SK-N-SH (cell line): Measurements from ENCODE around the gene ZNF23. TPM values are rescaled to one million over a fixed set of nuclear protein-coding genes. Genes with fewer than 3 reads are reported as not detected.

Experiments used
- CTCF ChIA-PET: fragments of 300-600, 350-600 bp; formaldehyde crosslinking; extraction: SDS; loops from one replicate; lab custom pipeline; 2021; lab: Yijun Ruan, JAX
- POLR2A ChIA-PET: fragments of 350-600 bp; sonication (Branson Sonifier 250); formaldehyde crosslinking; extraction: SDS; loops from one replicate; lab custom pipeline; 2020; ENCODE audit warnings: antibody characterized with exemption, inconsistent platforms; lab: Yijun Ruan, JAX
- DNase-seq: peaks from one replicate; pipeline ENCODE4 v3.0.0; 2012
- H2AFZ ChIP-seq: fragments of 200-600 bp; sonication (generic); 2 replicates; pipeline ENCODE4 v1.8.1; 2016; ENCODE audit warnings: antibody characterized with exemption, mild to moderate bottlenecking, low read depth
- H3F3A ChIP-seq: fragments of 200-600 bp; sonication (generic); replicated peaks from 2 replicates; pipeline ENCODE3; 2016; ENCODE audit warnings: antibody characterized with exemption, mild to moderate bottlenecking; ENCODE audit not compliant: insufficient read depth
- H3K27ac ChIP-seq, 2 experiments: fragments of 200-500 bp in 1 of 2; fragments of 200-600 bp in 1 of 2; sonication (Bioruptor generic) in 1 of 2; sonication (generic), shearing (Covaris generic) in 1 of 2; 2 replicates each; pipeline versions ENCODE4 v1.5.1 to v1.6.1; 2014 to 2016; ENCODE audit warnings: low read depth in 2 of 2, inconsistent platforms in 1 of 2, low read length in 1 of 2, mild to moderate bottlenecking in 1 of 2, mixed read lengths in 1 of 2
- H3K27me3 ChIP-seq: fragments of 200-600 bp; sonication (generic), shearing (Covaris generic); 2 replicates; pipeline ENCODE4 v1.6.1; 2016; ENCODE audit warnings: mixed run types; ENCODE audit not compliant: insufficient read depth
- H3K36me3 ChIP-seq, 2 experiments: fragments of 200-500 bp in 1 of 2; fragments of 200-600 bp in 1 of 2; sonication (Bioruptor generic) in 1 of 2; sonication (generic) in 1 of 2; replicated peaks in 1 of 2; 2 replicates each; pipeline versions ENCODE3 to v1.5.1; 2014 to 2016; ENCODE audit warnings: low read length in 1 of 2, mild to moderate bottlenecking in 1 of 2; ENCODE audit not compliant: insufficient read depth in 2 of 2, control insufficient read depth in 1 of 2
- H3K4me1 ChIP-seq, 2 experiments: fragments of 200-500 bp in 1 of 2; fragments of 200-600 bp in 1 of 2; sonication (Bioruptor generic) in 1 of 2; sonication (generic), shearing (Covaris generic) in 1 of 2; 2 replicates each; pipeline versions ENCODE4 v1.5.1 to v1.6.1; 2014 to 2016; ENCODE audit warnings: low read depth in 1 of 2, low read length in 1 of 2, mixed run types in 1 of 2; ENCODE audit not compliant: insufficient read depth in 2 of 2, control insufficient read depth in 1 of 2
- H3K4me2 ChIP-seq: fragments of 200-600 bp; sonication (generic), shearing (Covaris generic); 2 replicates; pipeline ENCODE4 v1.6.1; 2017; ENCODE audit warnings: mixed run types
- H3K4me3 ChIP-seq, 2 experiments: fragments of 200-500 bp in 1 of 2; fragments of 200-600 bp in 1 of 2; sonication (Bioruptor generic) in 1 of 2; sonication (generic), shearing (Covaris generic) in 1 of 2; 2 replicates each; pipeline versions ENCODE4 v1.5.1 to v1.8.1; 2014 to 2016; ENCODE audit warnings: low read depth in 2 of 2, inconsistent platforms in 1 of 2, low read length in 1 of 2, mild to moderate bottlenecking in 1 of 2, mixed read lengths in 1 of 2, moderate library complexity in 1 of 2
- H3K79me2 ChIP-seq: fragments of 200-600 bp; sonication (generic); 2 replicates; pipeline ENCODE4 v1.8.1; 2017; ENCODE audit warnings: mild to moderate bottlenecking; ENCODE audit not compliant: insufficient read depth
- H3K9ac ChIP-seq: fragments of 200-600 bp; sonication (generic); 2 replicates; pipeline ENCODE4 v1.6.1; 2017; ENCODE audit warnings: mixed run types
- H3K9me2 ChIP-seq: fragments of 200-600 bp; sonication (generic); 2 replicates; pipeline ENCODE4 v1.6.1; 2017; ENCODE audit warnings: mixed run types
- H3K9me3 ChIP-seq: fragments of 200-600 bp; sonication (generic); 2 replicates; pipeline ENCODE4 v1.6.1; 2017; ENCODE audit warnings: mixed run types, mild to moderate bottlenecking, moderate library complexity
- H4K20me1 ChIP-seq: fragments of 200-600 bp; sonication (generic); 2 replicates; pipeline ENCODE4 v1.6.1; 2017; ENCODE audit warnings: mild to moderate bottlenecking, mixed run types; ENCODE audit not compliant: insufficient read depth
- CHD2 ChIP-seq: fragments of 150-350 bp; IDR thresholded peaks from 2 replicates; pipeline ENCODE4 v1.6.1; 2018; ENCODE audit warnings: low read length; ENCODE audit not compliant: partially characterized antibody
- CTCF ChIP-seq: fragments of 200-600 bp; sonication (generic); IDR thresholded peaks from 2 replicates; pipeline ENCODE4 v1.6.1; 2017; ENCODE audit warnings: antibody characterized with exemption, mild to moderate bottlenecking, moderate library complexity
- EP300 ChIP-seq, 2 experiments: IDR thresholded peaks; 2 replicates each; pipeline versions ENCODE4 v1.4.0 to v1.6.1; 2012; ENCODE audit warnings: borderline replicate concordance in 1 of 2, low read depth in 1 of 2, low read length in 1 of 2
- EZH2phosphoT487 ChIP-seq: fragments of 200-600 bp; sonication (generic); IDR thresholded peaks from 2 replicates; pipeline ENCODE4 v1.6.1; 2017; ENCODE audit warnings: low read depth, mixed run types, mild to moderate bottlenecking, antibody characterized with exemption, moderate library complexity, borderline replicate concordance
- FOSL2 ChIP-seq: IDR thresholded peaks from 2 replicates; pipeline ENCODE4 v1.4.0; 2012; ENCODE audit warnings: low read depth, mild to moderate bottlenecking, moderate library complexity, borderline replicate concordance
- FOXJ3 ChIP-seq: sonication (generic); formaldehyde crosslinking; IDR thresholded peaks from 2 replicates; pipeline ENCODE4 v1.5.1; 2020; ENCODE audit warnings: mild to moderate bottlenecking, missing genetic modification reagents
- FOXM1 ChIP-seq: IDR thresholded peaks from 2 replicates; pipeline ENCODE4 v1.4.0; 2012; ENCODE audit warnings: low read depth, mild to moderate bottlenecking
- GABPA ChIP-seq: IDR thresholded peaks from 2 replicates; pipeline ENCODE4 v1.4.0; 2012; ENCODE audit warnings: low read depth, mild to moderate bottlenecking
- GATA2 ChIP-seq: sonication (generic); formaldehyde crosslinking; IDR thresholded peaks from 2 replicates; pipeline ENCODE4 v1.5.0; 2020; ENCODE audit warnings: mild to moderate bottlenecking, missing genetic modification reagents
- IRF3 ChIP-seq: fragments of 150-350 bp; IDR thresholded peaks from 2 replicates; pipeline ENCODE4 v1.6.1; 2016; ENCODE audit warnings: mild to moderate bottlenecking, low read depth, low read length
- JUND ChIP-seq: IDR thresholded peaks from 2 replicates; pipeline ENCODE4 v1.4.0; 2012
- MXI1 ChIP-seq: IDR thresholded peaks from 2 replicates; pipeline ENCODE4 v1.6.1; 2012; ENCODE audit warnings: mild to moderate bottlenecking, low read depth, low read length, improper control_type of control experiment
- NFIC ChIP-seq: IDR thresholded peaks from 2 replicates; pipeline ENCODE4 v1.4.0; 2012; ENCODE audit warnings: borderline replicate concordance
- PBX3 ChIP-seq: IDR thresholded peaks from 2 replicates; pipeline ENCODE4; 2012
- POLR2AphosphoS5 ChIP-seq: IDR thresholded peaks from 2 replicates; pipeline ENCODE4 v1.6.1; 2012; ENCODE audit warnings: low read depth, low read length
- RAD21 ChIP-seq: IDR thresholded peaks from 2 replicates; pipeline ENCODE4 v1.6.1; 2012; ENCODE audit warnings: mild to moderate bottlenecking, low read length
- RFX5 ChIP-seq: IDR thresholded peaks from 2 replicates; pipeline ENCODE4 v1.6.1; 2012; ENCODE audit warnings: mild to moderate bottlenecking, improper control_type of control experiment, low read length
- RXRA ChIP-seq: IDR thresholded peaks from 2 replicates; pipeline ENCODE4 v1.4.0; 2012; ENCODE audit warnings: low read depth, mild to moderate bottlenecking, borderline replicate concordance
- SIN3A ChIP-seq: IDR thresholded peaks from 2 replicates; pipeline ENCODE4 v1.6.1; 2012; ENCODE audit warnings: low read depth, mild to moderate bottlenecking, low read length, moderate library complexity, borderline replicate concordance
- TAF1 ChIP-seq: IDR thresholded peaks from 2 replicates; pipeline ENCODE4 v1.6.1; 2012; ENCODE audit warnings: low read depth, mild to moderate bottlenecking, low read length, moderate library complexity, borderline replicate concordance
- TEAD4 ChIP-seq: IDR thresholded peaks from 2 replicates; pipeline ENCODE4 v1.4.0; 2012; ENCODE audit warnings: mild to moderate bottlenecking, borderline replicate concordance; ENCODE audit not compliant: insufficient read depth
- WGBS: methylation state at CpG from one replicate; pipeline ENCODE4 v1.1.6; 2017; ENCODE audit warnings: low lambda C conversion rate; 5-methylcytosine and 5-hydroxymethylcytosine counted together
- polyA plus RNA-seq, 3 experiments: library from polyadenylated mRNA; depleted of rRNA; stranded (reverse); fragments of >200 nt; gene quantifications; 2 replicates each; pipeline ENCODE4 v1.2.3, GENCODE V29; 2012

Gene ZNF23
- polyA plus RNA-seq, 1 of the 3 experiments (the other 2 are of a cell fraction), result 7.3 TPM

- H3K27me3 ChIP-seq, result peaks cover 13% of the 10 kb centered on the region; the same call in 1 of the 2 replicates
- H3K4me1 ChIP-seq, result no peaks in the 10 kb centered on the region; a peak in 1 of 4 replicates
- H3K27ac ChIP-seq, result no peak overlapping the region
- no peaks in the 10 kb centered on the region for H3K9me2 ChIP-seq
- no peaks in the 10 kb centered on the region for H3F3A ChIP-seq
- no peaks in the 10 kb centered on the region for H3K79me2 ChIP-seq
- DNase-seq, result no peak
- ChIA-PET CTCF (interaction anchor here (0.8 to 1.5 kb wide), 7 partner anchors 9 to 349 kb away, joined by 3 to 14 read pairs (median 3); no protein-coding TSS in a partner anchor), POLR2A (no interaction called here)
- no peaks in the 10 kb centered on the region; the same call in 1 of the 2 replicates for H3K9me3 ChIP-seq
- no peak overlapping the region for H3K9ac ChIP-seq
- H4K20me1 ChIP-seq, result no peaks in the 10 kb centered on the region
- 0 out of 2 replicates have a peak overlapping the region, but pooled peaks have one; percentile 22 for H2AFZ ChIP-seq
- H3K36me3 ChIP-seq, result no peaks in the 10 kb centered on the region
- WGBS, result 21% methylated on average over 12 of the region's 12 CpGs
- peak overlapping the region; percentile 62; the same call in 1 of the 2 replicates for H3K4me2 ChIP-seq
- no peak overlapping the region for H3K4me3 ChIP-seq
- TF ChIP-seq FOSL2, result no peak; the same call in 1 of the 2 replicates
These were observed 35.0 kb downstream of the ZNF23 start for GRCh38 chr16:71426880-71427615.

GRCh38 chr16:71426069-71426879 is 35.8 kb downstream of the ZNF23 start:
- POLR2A ChIA-PET, result no interaction called here
- 3% methylated on average over 13 of the region's 48 CpGs for WGBS
- TF ChIP-seq GABPA (no peak), RXRA (no peak), SIN3A (no peak), TEAD4 (peak; percentile 33; the same call in 1 of the 2 replicates), CHD2 (no peak), RFX5 (no peak), EZH2phosphoT487 (no peak), FOXM1 (no peak), TAF1 (no peak), PBX3 (0 out of 2 replicates have a peak, but pooled peaks have one; percentile 5), POLR2AphosphoS5 (no peak), IRF3 (no peak), FOXJ3 (CRISPR knock-in tag) (no peak), FOSL2 (0 out of 2 replicates have a peak, but pooled peaks have one; percentile 39), JUND (no peak), EP300 (IDR thresholded peaks at IDR 0.05; ENCODE audit: borderline replicate concordance in 1 of 2, low read depth in 1 of 2, low read length in 1 of 2) (no peak), MXI1 (no peak), NFIC (no peak), CTCF (no peak), GATA2 (CRISPR knock-in tag) (no peak), RAD21 (no peak)

More at GRCh38 chr16:71426069-71426879, 35.8 kb downstream of the ZNF23 start:
- Histone ChIP-seq H3K27me3 (peaks cover 13% of the 10 kb centered on the region; the same call in 1 of the 2 replicates), H3K4me1 (no peaks in the 10 kb centered on the region; a peak in 1 of 4 replicates), H3K4me2 (peak overlapping the region; percentile 62), H3K79me2 (no peaks in the 10 kb centered on the region), H3K27ac (no peak overlapping the region), H3K9me2 (no peaks in the 10 kb centered on the region), H4K20me1 (no peaks in the 10 kb centered on the region), H3K4me3 (peak overlapping the region; percentile 35 to 46; a peak in 2 of 4 replicates), H3K36me3 (no peaks in the 10 kb centered on the region), H3K9ac (no peak overlapping the region), H3F3A (no peaks in the 10 kb centered on the region), H2AFZ (no peak overlapping the region), H3K9me3 (no peaks in the 10 kb centered on the region; the same call in 1 of the 2 replicates)
- DNase-seq, result peak; percentile 69
- CTCF ChIA-PET, result interaction anchor here (0.6 to 1.5 kb wide), 6 partner anchors 9 to 115 kb away, joined by 3 to 14 read pairs (median 4); no protein-coding TSS in a partner anchor
